B cell (primary cell): ENCODE results near the gene SAMD1.

Experiments
- EZH2 ChIP-seq: IDR thresholded peaks from 2 replicates; pipeline ENCODE4 v1.6.1; 2012; ENCODE audit warnings: borderline replicate concordance, low read depth, mild to moderate bottlenecking, moderate library complexity, low read length; ENCODE audit not compliant: insufficient read depth, poor library complexity, severe bottlenecking
- TF ChIP-seq, protein P1 (sequence below): fragments of 200-600 bp; IDR thresholded peaks from one replicate; pipeline ENCODE4 v1.8.0; 2022; ENCODE audit warnings: antibody characterized with exemption, mild to moderate bottlenecking

DNA sequence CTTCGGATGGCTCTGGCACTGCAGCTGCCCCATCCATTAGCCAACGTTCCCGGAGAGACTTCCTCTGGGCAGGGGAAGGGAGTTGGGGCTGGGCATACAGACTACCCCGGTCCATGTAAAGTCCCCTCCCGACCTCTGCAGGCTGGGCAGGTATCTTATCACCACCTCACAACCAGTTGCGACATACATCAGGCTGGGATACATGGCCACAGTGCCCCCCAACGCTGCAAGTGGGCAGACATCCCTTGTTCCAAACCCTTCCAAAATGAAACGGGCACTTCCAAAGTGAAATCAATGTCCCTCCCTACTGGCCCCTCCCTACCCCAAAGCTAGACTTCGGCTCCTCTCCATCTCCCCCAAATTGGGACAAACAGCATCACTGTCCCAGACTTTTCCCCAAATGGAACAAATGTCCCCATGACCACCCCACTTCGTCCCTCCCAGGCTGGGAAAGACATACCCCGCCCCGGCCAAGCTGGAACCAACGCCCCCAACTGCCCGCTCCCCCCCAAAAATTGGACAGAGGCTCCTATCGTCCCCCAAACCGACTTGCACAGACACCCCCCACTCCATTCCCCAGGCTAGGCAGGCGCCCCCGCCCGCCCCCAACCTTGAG, 33.7 kb downstream of the SAMD1 start:
- TF ChIP-seq, protein P1, sequence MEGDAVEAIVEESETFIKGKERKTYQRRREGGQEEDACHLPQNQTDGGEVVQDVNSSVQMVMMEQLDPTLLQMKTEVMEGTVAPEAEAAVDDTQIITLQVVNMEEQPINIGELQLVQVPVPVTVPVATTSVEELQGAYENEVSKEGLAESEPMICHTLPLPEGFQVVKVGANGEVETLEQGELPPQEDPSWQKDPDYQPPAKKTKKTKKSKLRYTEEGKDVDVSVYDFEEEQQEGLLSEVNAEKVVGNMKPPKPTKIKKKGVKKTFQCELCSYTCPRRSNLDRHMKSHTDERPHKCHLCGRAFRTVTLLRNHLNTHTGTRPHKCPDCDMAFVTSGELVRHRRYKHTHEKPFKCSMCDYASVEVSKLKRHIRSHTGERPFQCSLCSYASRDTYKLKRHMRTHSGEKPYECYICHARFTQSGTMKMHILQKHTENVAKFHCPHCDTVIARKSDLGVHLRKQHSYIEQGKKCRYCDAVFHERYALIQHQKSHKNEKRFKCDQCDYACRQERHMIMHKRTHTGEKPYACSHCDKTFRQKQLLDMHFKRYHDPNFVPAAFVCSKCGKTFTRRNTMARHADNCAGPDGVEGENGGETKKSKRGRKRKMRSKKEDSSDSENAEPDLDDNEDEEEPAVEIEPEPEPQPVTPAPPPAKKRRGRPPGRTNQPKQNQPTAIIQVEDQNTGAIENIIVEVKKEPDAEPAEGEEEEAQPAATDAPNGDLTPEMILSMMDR, result no peak
- no peak for TF ChIP-seq EZH2
